GM12865 (cell line): ENCODE results near the gene TCN2.

Experiments used
- DNase-seq: peaks from one replicate; pipeline ENCODE4 v3.0.0; 2010; ENCODE audit warnings: low read depth
- H3K4me3 ChIP-seq: 2 replicates; pipeline ENCODE4 v1.5.1; 2011; ENCODE audit warnings: mild to moderate bottlenecking, low read depth, low read length, control low read depth
- TF ChIP-seq, protein P1 (sequence below): IDR thresholded peaks from 2 replicates; pipeline ENCODE4 v1.5.1; 2011; ENCODE audit warnings: low read length, control low read depth, low read depth, inconsistent platforms; ENCODE audit not compliant: insufficient read depth; ENCODE audit errors: missing control alignments

The TCN2 gene

DNA sequence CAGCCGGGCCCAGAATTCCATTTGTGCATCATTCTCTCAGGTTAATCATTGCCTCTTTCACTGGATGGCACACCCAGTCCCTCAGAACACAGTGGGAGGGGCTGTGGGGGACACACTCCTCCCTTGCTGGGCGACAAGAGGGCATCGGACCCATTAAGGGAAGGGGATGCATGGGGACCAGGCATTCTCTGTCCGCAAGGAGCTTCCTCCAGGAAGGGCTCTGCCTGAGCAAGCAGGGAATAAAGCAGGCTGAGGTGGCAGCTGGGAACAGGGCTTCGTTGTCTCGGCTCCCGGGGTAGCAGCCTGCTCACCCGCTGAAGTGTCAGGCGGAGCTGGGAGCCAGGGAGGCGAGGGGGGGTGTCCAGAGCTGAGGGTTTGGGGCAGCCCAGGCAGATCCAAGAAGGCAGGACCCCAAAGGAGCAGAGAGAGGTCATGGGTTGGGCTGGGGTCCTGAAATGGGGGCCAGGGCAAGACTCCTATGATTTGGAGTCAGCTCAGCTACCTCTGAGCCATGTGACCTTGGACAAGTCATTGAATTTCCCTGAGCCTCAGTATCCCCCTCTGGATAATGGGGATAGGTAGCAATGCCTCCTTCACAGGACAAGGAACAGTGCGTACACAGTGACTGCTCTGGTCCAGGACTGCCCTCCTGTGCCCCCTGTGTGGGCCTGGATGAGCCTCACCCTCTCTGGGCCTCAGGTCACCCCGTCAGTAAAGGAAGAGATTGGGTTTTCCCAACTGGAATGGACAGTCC lies 34.0 kb upstream of the TCN2 start:
- TF ChIP-seq, protein P1, sequence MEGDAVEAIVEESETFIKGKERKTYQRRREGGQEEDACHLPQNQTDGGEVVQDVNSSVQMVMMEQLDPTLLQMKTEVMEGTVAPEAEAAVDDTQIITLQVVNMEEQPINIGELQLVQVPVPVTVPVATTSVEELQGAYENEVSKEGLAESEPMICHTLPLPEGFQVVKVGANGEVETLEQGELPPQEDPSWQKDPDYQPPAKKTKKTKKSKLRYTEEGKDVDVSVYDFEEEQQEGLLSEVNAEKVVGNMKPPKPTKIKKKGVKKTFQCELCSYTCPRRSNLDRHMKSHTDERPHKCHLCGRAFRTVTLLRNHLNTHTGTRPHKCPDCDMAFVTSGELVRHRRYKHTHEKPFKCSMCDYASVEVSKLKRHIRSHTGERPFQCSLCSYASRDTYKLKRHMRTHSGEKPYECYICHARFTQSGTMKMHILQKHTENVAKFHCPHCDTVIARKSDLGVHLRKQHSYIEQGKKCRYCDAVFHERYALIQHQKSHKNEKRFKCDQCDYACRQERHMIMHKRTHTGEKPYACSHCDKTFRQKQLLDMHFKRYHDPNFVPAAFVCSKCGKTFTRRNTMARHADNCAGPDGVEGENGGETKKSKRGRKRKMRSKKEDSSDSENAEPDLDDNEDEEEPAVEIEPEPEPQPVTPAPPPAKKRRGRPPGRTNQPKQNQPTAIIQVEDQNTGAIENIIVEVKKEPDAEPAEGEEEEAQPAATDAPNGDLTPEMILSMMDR, result no peak
- no peak for DNase-seq
- no peak overlapping the region for H3K4me3 ChIP-seq

DNA sequence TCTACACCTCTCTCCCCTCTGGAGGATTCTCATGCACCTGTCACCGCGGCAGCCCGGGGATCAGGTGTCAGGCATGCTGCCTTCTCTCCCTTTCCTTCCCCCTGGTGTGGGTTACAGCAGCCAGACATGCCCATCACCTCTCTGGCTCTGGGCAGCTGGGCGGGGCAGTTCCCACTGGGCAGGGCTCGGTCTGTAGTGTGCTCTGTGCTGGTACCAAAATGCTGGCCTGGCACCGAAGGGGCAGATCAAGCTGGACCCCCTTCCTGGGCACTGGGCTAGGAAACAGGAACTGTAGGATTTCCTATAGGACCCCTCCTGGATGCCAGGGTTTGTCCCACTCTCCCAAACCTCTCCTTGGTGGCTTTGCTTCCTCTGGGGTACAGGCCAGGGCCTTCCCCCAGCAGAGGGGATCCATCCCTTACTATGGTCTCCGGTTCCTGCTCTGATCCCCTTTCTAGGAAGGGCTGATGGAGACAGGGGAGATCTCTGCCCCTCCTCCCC lies 33.3 kb upstream of the TCN2 start:
- no peak overlapping the region for H3K4me3 ChIP-seq
- no peak for DNase-seq
- TF ChIP-seq, protein P1, result no peak

DNA sequence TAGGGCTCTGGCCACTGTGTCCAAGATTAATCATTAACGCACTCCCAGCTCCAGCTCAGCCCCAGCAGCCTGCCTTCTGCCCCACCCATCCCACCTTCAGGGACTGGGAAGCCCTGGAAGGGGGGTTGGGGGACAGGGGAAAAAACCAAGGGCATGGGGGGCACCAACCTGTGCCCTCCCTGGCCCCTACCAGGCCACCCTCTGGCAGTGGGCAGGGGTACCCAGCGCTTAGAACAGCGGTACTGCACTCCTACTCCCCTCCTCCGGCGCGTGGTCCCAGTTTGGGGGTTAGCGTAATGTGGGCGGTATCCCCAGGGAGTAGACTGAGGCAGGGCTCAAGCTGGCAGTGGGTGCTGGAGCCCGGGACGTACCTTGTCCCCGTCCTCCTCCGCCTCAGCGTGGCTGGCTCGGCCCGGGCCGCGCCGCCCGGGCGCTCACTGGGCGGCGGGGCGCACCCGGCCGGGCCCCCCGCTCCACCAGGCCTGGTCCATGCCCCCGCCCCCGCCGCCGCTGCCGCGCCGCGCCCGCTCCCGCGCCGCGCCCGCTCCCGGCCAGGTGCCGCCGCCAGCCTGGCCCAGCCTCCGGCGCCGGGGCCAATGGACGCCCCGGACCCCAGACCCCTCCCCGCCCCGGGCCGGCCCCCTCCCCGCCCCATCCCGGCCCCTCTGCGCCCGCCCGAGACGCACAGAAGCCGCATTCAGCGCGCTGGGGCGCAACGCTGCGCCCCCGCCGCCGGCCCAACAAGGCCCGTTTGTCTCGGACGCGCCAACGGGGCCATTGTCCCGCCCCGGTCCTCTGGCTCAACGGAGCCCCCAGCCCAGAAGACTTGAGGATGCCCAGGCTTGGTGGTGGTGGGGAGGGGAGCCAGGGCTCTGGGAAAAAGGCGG lies 32.6 kb upstream of the TCN2 start, which contains the start of gene GAL3ST1:
Gene GAL3ST1 (minus strand): TSS at position 571 of the 887 bp plus-strand sequence. CDS start 17,273 bp downstream, outside the sequence.
- no peak for DNase-seq
- no peak within 1 kb of the TSS for H3K4me3 ChIP-seq
- TF ChIP-seq, protein P1, result no peak

DNA sequence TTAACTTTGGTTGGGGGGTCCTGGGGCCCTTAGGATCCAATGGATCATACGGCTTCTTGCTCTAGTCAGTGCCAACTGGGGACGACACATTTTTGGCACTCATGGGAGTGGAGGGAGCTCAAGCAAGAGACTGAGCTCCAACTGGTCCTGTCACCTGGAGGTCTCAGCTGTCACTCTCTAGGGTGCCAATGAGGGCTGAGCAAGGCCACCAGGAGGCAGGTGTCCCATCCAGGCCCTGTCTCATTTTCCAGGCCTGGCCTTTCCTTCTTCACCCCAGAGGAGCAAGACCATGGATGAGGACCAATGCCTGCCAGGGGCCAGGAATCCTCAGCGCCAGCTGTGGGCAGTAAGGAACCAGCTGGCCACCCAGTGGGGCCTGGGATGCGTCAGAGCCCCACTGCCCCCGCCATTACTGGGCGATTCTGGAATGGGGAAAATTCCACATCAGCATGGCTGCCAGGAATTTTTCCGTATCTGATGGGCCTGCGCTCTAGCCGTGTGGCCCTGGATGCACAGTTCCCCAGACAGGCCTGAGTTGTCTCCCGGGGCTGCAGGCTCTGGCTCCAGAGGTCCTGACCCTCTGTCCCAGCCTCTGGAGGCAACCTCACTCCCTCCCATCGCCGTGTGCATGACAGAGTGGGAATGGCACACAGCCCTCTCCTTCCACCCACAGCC lies 31.8 kb upstream of the TCN2 start:
- no peak for DNase-seq

DNA sequence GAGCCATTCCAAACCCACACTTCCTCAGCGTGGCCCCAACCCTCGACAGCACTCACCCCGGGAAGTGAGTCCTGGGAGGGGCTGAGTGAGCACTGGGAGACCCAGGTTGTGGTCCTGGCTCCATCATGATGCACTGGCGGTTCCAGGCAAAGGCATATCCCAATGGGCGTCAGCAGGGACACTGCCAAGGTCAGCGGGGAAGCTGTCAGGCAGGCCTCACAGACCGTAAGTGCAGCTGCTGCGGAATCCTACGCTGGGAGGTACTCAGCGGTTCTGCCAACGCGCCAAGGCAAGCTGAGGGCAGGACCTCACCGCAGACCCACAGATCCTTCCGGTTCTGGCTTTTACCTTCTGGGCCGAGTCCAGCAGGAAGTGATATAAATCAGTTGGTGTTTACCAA lies 31.1 kb upstream of the TCN2 start:
- TF ChIP-seq, protein P1, result no peak
- H3K4me3 ChIP-seq, result no peak overlapping the region
- DNase-seq, result no peak

More for the DNA sequence above, 31.8 kb upstream of the TCN2 start:
- TF ChIP-seq, protein P1, result no peak
- H3K4me3 ChIP-seq, result no peak overlapping the region

DNA sequence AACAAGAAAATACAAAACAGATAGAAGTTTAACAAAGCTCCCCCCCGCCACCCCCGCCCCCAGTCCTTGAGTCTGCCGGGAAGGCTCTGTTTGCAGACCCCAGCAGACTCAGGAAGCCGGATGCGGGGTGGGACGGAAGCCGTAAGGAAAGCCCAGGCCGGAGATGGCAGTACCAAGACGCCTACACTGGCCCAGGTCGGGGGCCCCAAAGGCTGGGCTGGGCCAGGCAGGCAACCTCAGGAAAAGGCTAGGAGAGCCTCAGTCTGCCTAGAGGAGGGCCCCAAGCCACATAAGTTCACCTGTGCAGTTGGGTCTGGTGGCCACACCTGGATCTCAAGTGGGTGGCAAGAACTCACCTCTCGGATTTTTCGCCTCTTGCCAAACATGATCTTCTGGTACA lies 28.5 kb upstream of the TCN2 start:
- no peak overlapping the region for H3K4me3 ChIP-seq
- TF ChIP-seq, protein P1, result no peak
- no peak for DNase-seq
